Sigmoid colon (tissue), 7 donors: ENCODE results near the gene KLRC1. TPM values are rescaled to one million over a fixed set of nuclear protein-coding genes. Genes with fewer than 3 reads are reported as not detected.
"Not testable (repeated sequence)": the region's sequence is repeated elsewhere in the genome, so short reads cannot be mapped to it uniquely, and the experiment has no call there.

Experiments
- DNase-seq: peaks from one replicate; pipeline ENCODE4 v3.0.0-alpha.2; 2019
- H3K27ac ChIP-seq, 4 donors: fragments of 200-600 bp; sonication (generic); one replicate each; pipeline ENCODE4 v1.5.1; 2016 to 2019; ENCODE audit warnings: mild to moderate bottlenecking in 1 of 4
- H3K27me3 ChIP-seq, 3 donors: fragments of 200-600 bp; sonication (generic); one replicate each; pipeline ENCODE4 v1.5.1; 2019; ENCODE audit warnings: mild to moderate bottlenecking in 1 of 3
- H3K36me3 ChIP-seq, 4 donors: fragments of 200-600 bp; sonication (generic); one replicate each; pipeline ENCODE4 v1.5.1; 2016 to 2019
- H3K4me1 ChIP-seq, 4 donors: fragments of 200-600 bp; sonication (generic); one replicate each; pipeline ENCODE4 v1.5.1; 2017 to 2019
- H3K4me3 ChIP-seq, 4 donors: fragments of 200-600 bp; sonication (generic); one replicate each; pipeline ENCODE4 v1.5.1; 2017 to 2019; ENCODE audit warnings: mild to moderate bottlenecking in 2 of 4, moderate library complexity in 1 of 4
- H3K9me3 ChIP-seq, 4 donors: fragments of 200-600 bp in 3 of 4; sonication (generic) in 3 of 4; one replicate each; pipeline versions ENCODE4 v1.5.1 to v1.6.1; 2013 to 2019
- EP300 ChIP-seq, 4 donors: sonication (generic); formaldehyde crosslinking; IDR thresholded peaks; one replicate each; pipeline ENCODE4 v1.6.1; 2017; ENCODE audit warnings: antibody characterized with exemption in 4 of 4
- POLR2A ChIP-seq, 2 donors: fragments of 450-650 bp; IDR thresholded peaks; one replicate each; pipeline ENCODE4 v1.6.1; 2016; ENCODE audit warnings: antibody characterized with exemption in 2 of 2, mild to moderate bottlenecking in 2 of 2, moderate library complexity in 2 of 2
- POLR2AphosphoS5 ChIP-seq, 4 donors: sonication (generic); formaldehyde crosslinking; IDR thresholded peaks; one replicate each; pipeline ENCODE4 v1.6.1; 2017; ENCODE audit warnings: antibody characterized with exemption in 4 of 4
- WGBS, 2 donors: extraction: QIAGEN DNeasy Blood & Tissue Kit; methylation state at CpG; one replicate each; pipeline ENCODE4 v1.1.7; 2013; 5-methylcytosine and 5-hydroxymethylcytosine counted together
- intact Hi-C: fragments of 100-400 bp; cut with DNase I; formaldehyde crosslinking; loops from one replicate; pipeline ENCODE4 v1.15.1; 2023
- polyA plus RNA-seq, 3 donors: library from polyadenylated mRNA; stranded (reverse); fragments of 200-250 nt; gene quantifications; one replicate each; pipeline ENCODE4 v1.2.3, GENCODE V29; 2013
- total RNA-seq, 4 donors: library from RNA; depleted of rRNA; stranded (reverse); fragments of >200 nt; gene quantifications; one replicate each; pipeline ENCODE4 v1.1.0, GENCODE V29; 2016
- TF ChIP-seq, protein P1 (sequence below), 4 experiments: fragments of 450-650 bp in 3 of 4; fragments of 200-600 bp in 1 of 4; IDR thresholded peaks; one replicate each; pipeline ENCODE4 v1.5.1; 2016 to 2019; ENCODE audit warnings: antibody characterized with exemption in 4 of 4, mild to moderate bottlenecking in 3 of 4, moderate library complexity in 2 of 4
- donor health status: healthy with polysubstance abuse.
- donor health status: Bipolar disorder and iron deficiency.
- donor health status: healthy.

Gene KLRC1
- total and polyA plus RNA-seq, 7 donors = 0.69 to 1.8 (median 1.3) TPM; not detected in 4

DNA sequence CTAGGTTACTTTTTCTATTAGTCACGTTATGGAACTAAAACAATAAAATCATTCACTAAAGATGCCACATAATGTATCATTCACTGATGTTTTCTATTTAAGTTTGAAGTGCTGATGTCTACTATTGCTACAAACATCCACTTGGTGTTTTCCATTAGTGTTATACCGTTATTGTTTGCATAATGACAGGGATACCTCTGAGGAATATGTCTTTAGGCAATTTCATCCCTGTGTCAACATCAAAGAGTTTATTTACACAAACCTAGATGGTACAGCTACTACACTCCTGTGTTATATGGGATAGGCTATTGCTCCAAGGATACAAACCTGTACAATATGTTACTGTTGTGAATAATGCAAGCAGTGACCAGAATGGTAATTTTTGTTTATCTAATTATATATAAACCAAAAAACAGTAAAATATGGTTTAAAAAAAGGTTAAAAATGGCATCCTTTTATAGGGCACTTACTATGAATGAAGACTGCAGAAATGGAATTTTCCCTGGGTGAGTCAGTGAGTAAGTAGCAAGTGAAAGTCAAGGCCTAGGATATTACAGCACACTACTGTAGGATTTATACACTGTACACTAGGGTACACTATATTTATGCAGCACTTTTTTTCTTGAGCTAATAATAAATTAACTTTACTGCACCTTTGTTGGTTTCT, 13.4 kb downstream of the KLRC1 start:
- H3K4me1 ChIP-seq, intact Hi-C loops, H3K27ac ChIP-seq, H3K27me3 ChIP-seq, DNase-seq, H3K36me3 ChIP-seq, H3K9me3 ChIP-seq, H3K4me3 ChIP-seq: not testable (repeated sequence)
- WGBS, 2 donors = 39 to 53% methylated on average over 2 of the region's 2 CpGs

DNA sequence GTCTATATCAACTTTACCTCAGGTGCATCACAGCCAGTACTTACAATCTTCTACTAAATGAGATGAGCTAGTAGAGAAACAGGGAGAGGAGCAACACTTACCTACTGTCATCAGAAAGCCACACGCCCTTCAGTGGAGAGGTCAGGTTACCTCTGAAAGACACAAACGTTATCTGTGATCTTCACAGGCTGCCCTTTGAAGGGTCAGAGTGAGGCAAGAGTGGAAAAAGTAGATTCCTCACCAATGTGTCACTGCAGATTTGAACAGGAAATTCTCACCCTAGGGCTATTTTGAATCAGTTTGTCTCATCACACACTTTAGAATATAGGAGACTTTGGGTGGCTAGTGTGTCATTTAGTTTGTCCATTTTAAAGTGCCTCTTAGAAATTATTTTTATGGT, 15.6 kb downstream of the KLRC1 start:
- DNase-seq, intact Hi-C loops, H3K36me3 ChIP-seq, H3K4me3 ChIP-seq, H3K27me3 ChIP-seq, H3K4me1 ChIP-seq, H3K9me3 ChIP-seq, H3K27ac ChIP-seq: not testable (repeated sequence)
- 14 to 60% methylated on average over 1 to 2 of the region's 2 CpGs for WGBS, 2 donors

DNA sequence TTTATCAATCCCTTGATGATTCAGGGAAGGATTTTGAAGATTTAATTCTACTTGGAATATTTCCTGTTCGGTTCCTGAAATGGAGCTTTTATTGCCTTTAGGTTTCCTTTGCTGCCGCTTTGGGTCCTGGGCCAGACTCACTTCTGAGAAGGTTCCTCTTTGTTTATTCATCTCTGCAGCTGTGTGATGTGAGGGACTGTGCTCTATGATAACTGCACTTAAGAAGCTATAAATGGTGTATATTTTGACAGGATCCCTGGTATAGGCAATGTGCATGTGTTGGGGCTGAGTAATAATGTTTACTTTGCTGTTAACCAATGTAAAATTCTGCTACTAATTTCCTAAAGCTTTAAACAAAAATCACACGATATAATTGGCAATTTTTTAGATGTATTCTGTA, 17.4 kb downstream of the KLRC1 start, which contains the start of gene KLRC2:
TSS of gene KLRC2 (minus strand) at position 195 of the 400 bp plus-strand sequence. CDS start at position 171, 24 bp downstream.
- H3K36me3 ChIP-seq, H3K4me1 ChIP-seq, H3K4me3 ChIP-seq, H3K9me3 ChIP-seq, H3K27me3 ChIP-seq, H3K27ac ChIP-seq, intact Hi-C loops: not testable (repeated sequence)
- 4 to 23% methylated on average over 3 of the region's 3 CpGs for WGBS, 2 donors
- peak; percentile 39 for DNase-seq

DNA sequence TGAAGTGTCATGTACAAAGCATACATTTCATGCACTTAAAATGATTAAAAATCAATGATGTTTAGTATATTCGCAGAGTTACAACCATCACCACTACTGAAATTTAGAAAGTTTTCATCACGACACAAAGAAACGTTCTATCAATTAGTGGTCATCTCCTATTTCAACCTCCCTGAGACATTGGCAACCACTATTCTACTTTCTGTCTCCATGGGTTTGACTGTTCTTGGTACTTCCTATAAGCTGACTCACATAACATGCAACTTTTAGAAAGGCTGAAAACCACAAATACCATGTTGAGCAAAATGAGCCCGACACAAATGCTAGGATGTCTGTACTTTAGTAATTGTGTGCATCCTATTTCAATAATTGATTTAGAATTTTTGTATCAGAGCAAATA, 22.6 kb downstream of the KLRC1 start:
- H3K36me3 ChIP-seq, H3K4me3 ChIP-seq, H3K4me1 ChIP-seq, H3K9me3 ChIP-seq, H3K27ac ChIP-seq, H3K27me3 ChIP-seq, DNase-seq, intact Hi-C loops: not testable (repeated sequence)
- WGBS, 2 donors = 83 to 91% methylated on average over 4 of the region's 4 CpGs

DNA sequence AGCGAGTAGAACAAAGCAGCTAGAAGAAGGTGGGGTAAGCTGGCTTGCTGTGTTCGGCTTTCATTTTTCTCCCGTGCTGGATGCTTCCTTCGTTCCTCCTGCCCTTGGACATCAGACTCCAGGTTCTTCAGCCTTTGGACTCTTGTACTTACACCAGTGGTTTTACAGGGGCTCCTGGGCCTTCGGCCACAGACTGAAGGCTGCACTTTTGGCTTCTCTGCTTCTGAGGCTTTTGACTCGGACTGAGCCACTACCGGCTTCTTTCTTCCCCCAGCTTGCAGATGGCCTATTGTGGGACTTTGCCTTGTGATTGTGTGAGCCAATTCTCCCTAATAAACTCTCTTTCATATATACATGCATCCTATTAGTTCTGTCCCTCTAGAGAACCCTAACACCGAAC, 27.2 kb downstream of the KLRC1 start:
- H3K4me3 ChIP-seq, intact Hi-C loops, DNase-seq, H3K9me3 ChIP-seq, H3K4me1 ChIP-seq, H3K27me3 ChIP-seq, H3K36me3 ChIP-seq, H3K27ac ChIP-seq: not testable (repeated sequence)
- WGBS, 2 donors = 90 to 93% methylated on average over 7 to 8 of the region's 8 CpGs

DNA sequence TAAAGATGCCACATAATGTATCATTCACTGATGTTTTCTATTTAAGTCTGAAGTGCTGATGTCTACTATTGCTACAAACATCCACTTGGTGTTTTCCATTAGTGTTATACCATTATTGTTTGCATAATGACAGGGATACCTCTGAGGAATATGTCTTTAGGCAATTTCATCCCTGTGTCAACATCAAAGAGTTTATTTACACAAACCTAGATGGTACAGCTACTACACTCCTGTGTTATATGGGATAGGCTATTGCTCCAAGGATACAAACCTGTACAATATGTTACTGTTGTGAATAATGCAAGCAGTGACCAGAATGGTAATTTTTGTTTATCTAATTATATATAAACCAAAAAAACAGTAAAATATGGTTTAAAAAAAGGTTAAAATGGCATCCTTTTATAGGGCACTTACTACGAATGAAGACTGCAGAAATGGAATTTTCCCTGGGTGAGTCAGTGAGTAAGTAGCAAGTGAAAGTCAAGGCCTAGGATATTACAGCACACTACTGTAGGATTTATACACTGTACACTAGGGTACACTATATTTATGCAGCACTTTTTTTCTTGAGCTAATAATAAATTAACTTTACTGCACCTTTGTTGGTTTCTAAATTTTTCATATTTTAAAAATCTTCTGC, 28.8 kb downstream of the KLRC1 start:
- DNase-seq, H3K27ac ChIP-seq, H3K4me1 ChIP-seq, H3K4me3 ChIP-seq, H3K36me3 ChIP-seq, intact Hi-C loops, H3K9me3 ChIP-seq, H3K27me3 ChIP-seq: not testable (repeated sequence)
- WGBS, 2 donors = 40 to 64% methylated on average over 1 of the region's 1 CpG

DNA sequence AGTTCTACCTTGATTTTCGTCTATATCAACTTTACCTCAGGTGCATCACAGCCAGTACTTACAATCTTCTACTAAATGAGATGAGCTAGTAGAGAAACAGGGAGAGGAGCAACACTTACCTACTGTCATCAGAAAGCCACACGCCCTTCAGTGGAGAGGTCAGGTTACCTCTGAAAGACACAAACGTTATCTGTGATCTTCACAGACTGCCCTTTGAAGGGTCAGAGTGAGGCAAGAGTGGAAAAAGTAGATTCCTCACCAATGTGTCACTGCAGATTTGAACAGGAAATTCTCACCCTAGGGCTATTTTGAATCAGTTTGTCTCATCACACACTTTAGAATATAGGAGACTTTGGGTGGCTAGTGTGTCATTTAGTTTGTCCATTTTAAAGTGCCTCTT, 31.0 kb downstream of the KLRC1 start:
- H3K9me3 ChIP-seq, H3K4me1 ChIP-seq, H3K27ac ChIP-seq, DNase-seq, H3K27me3 ChIP-seq, intact Hi-C loops, H3K36me3 ChIP-seq, H3K4me3 ChIP-seq: not testable (repeated sequence)
- WGBS, 2 donors = 57 to 61% methylated on average over 2 of the region's 3 CpGs

DNA sequence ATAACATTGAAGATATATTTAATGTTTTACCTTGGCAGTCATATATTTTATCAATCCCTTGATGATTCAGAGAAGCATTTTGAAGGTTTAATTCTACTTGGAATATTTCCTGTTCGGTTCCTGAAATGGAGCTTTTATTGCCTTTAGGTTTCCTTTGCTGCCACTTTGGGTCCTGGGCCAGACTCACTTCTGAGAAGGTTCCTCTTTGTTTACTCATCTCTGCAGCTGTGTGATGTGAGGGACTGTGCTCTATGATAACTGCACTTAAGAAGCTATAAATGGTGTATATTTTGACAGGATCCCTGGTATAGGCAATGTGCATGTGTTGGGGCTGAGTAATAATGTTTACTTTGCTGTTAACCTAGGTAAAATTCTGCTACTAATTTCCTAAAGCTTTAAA, 32.8 kb downstream of the KLRC1 start, which contains the start of gene KLRC3:
TSS of gene KLRC3 (minus strand) at position 262 of the 400 bp plus-strand sequence. CDS start at position 217, 45 bp downstream.
- 0 to 12% methylated on average over 1 of the region's 1 CpG for WGBS, 2 donors
- DNase-seq, intact Hi-C loops, H3K27me3 ChIP-seq, H3K4me1 ChIP-seq, H3K27ac ChIP-seq, H3K4me3 ChIP-seq, H3K36me3 ChIP-seq, H3K9me3 ChIP-seq: not testable (repeated sequence)

DNA sequence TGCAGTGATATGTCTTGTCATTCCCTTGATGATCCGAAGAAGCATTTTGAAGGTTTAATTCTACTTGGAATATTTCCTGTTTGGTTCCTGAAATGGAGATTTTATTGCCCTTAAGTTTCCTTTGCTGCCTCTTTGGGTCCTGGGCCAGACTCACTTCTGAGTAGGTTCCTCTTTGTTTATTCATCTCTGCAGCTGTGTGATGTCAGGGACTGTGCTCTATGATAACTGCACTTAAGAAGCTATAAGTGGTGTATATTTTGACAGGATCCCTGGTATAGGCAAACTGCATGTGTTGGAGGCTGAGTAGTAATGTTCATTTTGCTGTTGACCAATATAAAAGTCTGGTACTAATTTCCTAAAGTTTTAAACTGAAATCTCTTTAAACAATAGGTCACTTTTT, 43.8 kb downstream of the KLRC1 start, which contains the start of gene KLRC4:
TSS of gene KLRC4 (minus strand) at position 366 of the 400 bp plus-strand sequence. CDS start at position 184, 182 bp downstream.
- no peak for TF ChIP-seq EP300 (IDR thresholded peaks at IDR 0.05)
- no peak for TF ChIP-seq POLR2A (IDR thresholded peaks at IDR 0.05)
- TF ChIP-seq POLR2AphosphoS5 (IDR thresholded peaks at IDR 0.05) = no peak
- TF ChIP-seq, protein P1, sequence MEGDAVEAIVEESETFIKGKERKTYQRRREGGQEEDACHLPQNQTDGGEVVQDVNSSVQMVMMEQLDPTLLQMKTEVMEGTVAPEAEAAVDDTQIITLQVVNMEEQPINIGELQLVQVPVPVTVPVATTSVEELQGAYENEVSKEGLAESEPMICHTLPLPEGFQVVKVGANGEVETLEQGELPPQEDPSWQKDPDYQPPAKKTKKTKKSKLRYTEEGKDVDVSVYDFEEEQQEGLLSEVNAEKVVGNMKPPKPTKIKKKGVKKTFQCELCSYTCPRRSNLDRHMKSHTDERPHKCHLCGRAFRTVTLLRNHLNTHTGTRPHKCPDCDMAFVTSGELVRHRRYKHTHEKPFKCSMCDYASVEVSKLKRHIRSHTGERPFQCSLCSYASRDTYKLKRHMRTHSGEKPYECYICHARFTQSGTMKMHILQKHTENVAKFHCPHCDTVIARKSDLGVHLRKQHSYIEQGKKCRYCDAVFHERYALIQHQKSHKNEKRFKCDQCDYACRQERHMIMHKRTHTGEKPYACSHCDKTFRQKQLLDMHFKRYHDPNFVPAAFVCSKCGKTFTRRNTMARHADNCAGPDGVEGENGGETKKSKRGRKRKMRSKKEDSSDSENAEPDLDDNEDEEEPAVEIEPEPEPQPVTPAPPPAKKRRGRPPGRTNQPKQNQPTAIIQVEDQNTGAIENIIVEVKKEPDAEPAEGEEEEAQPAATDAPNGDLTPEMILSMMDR (IDR thresholded peaks at IDR 0.05) = no peak
- no peaks in the 10 kb centered on the region for H3K36me3 ChIP-seq
- H3K4me3 ChIP-seq = no peak within 1 kb of the TSS
- no peak within 1 kb of the TSS for H3K27ac ChIP-seq
- peaks cover 0 to 5% (median 0%) of the 10 kb centered on the region in 4 donors for H3K4me1 ChIP-seq
- 0 to 13% methylated on average over 1 of the region's 1 CpG for WGBS, 2 donors
- no peak for DNase-seq
- no peaks in the 10 kb centered on the region for H3K27me3 ChIP-seq
- no peaks in the 10 kb centered on the region for H3K9me3 ChIP-seq
- intact Hi-C loops = no loop called here
